CD14-positive monocyte (primary cell): ENCODE data around the gene ADTRP. TPM values are rescaled to one million over a fixed set of nuclear protein-coding genes. Genes with fewer than 3 reads are reported as not detected.
A peak's percentile ranks its signal among the peaks of the same experiment; 100 is the strongest.

Experiments
- DNase-seq, 3 donors: peaks; one replicate each; pipeline ENCODE4 v3.0.0-alpha.2; 2011 to 2022
- H2AFZ ChIP-seq: 2 replicates; pipeline ENCODE4 v1.6.0; 2012; ENCODE audit warnings: mild to moderate bottlenecking, low read depth, low read length, inconsistent platforms; ENCODE audit not compliant: insufficient read depth, poor library complexity, severe bottlenecking
- H3K27ac ChIP-seq, 2 donors: 1 replicate in 1 of 2; 2 replicates in 1 of 2; pipeline ENCODE4 v1.5.1; 2012 to 2013; ENCODE audit warnings: low read length in 2 of 2, control low read depth in 1 of 2, inconsistent platforms in 1 of 2, low read depth in 1 of 2, mild to moderate bottlenecking in 1 of 2
- H3K27me3 ChIP-seq, 2 donors: one replicate each; pipeline versions ENCODE4 v1.6.0 to v1.6.1; 2011 to 2013; ENCODE audit warnings: low read length in 2 of 2; ENCODE audit not compliant: control insufficient read depth in 2 of 2, insufficient read depth in 2 of 2
- H3K36me3 ChIP-seq, 2 donors: replicated peaks in 1 of 2; 1 replicate in 1 of 2; 2 replicates in 1 of 2; pipeline versions ENCODE4 v1.5.1 to v1.6.1; 2012 to 2013; ENCODE audit warnings: low read length in 2 of 2, control low read depth in 1 of 2, inconsistent platforms in 1 of 2, mild to moderate bottlenecking in 1 of 2; ENCODE audit not compliant: insufficient read depth in 2 of 2, control insufficient read depth in 1 of 2
- H3K4me1 ChIP-seq, 2 donors: 1 replicate in 1 of 2; 2 replicates in 1 of 2; pipeline versions ENCODE4 v1.5.1 to v1.6.1; 2012 to 2013; ENCODE audit warnings: low read length in 2 of 2, control low read depth in 1 of 2, inconsistent platforms in 1 of 2, mild to moderate bottlenecking in 1 of 2, moderate library complexity in 1 of 2; ENCODE audit not compliant: insufficient read depth in 2 of 2, control insufficient read depth in 1 of 2
- H3K4me2 ChIP-seq: replicated peaks from 2 replicates; pipeline ENCODE3; 2012; ENCODE audit warnings: low read length, moderate library complexity, mild to moderate bottlenecking; ENCODE audit not compliant: poor library complexity, severe bottlenecking; ENCODE audit errors: extremely low read depth
- H3K4me3 ChIP-seq, 3 experiments: fragments of 200-600 bp in 1 of 3; sonication (generic) in 1 of 3; replicated peaks in 1 of 3; 1 replicate in 2 of 3; 2 replicates in 1 of 3; pipeline ENCODE4 v1.5.1; 2011 to 2013; ENCODE audit warnings: low read length in 3 of 3, mild to moderate bottlenecking in 3 of 3, control low read depth in 2 of 3, low read depth in 2 of 3, inconsistent platforms in 1 of 3, moderate library complexity in 1 of 3
- H3K79me2 ChIP-seq: 2 replicates; pipeline ENCODE4 v1.6.0; 2012; ENCODE audit warnings: mild to moderate bottlenecking, control low read depth, inconsistent platforms, low read length, moderate library complexity; ENCODE audit not compliant: insufficient read depth
- H3K9ac ChIP-seq: 2 replicates; pipeline ENCODE4 v1.6.0; 2017; ENCODE audit warnings: low read length, mild to moderate bottlenecking; ENCODE audit not compliant: insufficient read depth, poor library complexity, severe bottlenecking
- H3K9me3 ChIP-seq, 2 donors: replicated peaks in 1 of 2; 1 replicate in 1 of 2; 2 replicates in 1 of 2; pipeline versions ENCODE4 v1.5.1 to v1.6.1; 2012 to 2013; ENCODE audit warnings: low read length in 2 of 2, control low read depth in 1 of 2; ENCODE audit not compliant: control insufficient read depth in 1 of 2, insufficient read depth in 1 of 2
- H4K20me1 ChIP-seq: 2 replicates; pipeline ENCODE4 v1.6.0; 2012; ENCODE audit warnings: mild to moderate bottlenecking, low read length, control low read depth, moderate library complexity; ENCODE audit not compliant: insufficient read depth
- H3K27ac Mint-ChIP-seq, 7 donors: one replicate each; pipeline ENCODE4 v1.8.0; 2020; ENCODE audit warnings: mild to moderate bottlenecking in 7 of 7, mixed read lengths in 7 of 7, moderate library complexity in 6 of 7, inconsistent platforms in 2 of 7
- H3K27me3 Mint-ChIP-seq, 3 donors: one replicate each; pipeline ENCODE4 v1.8.0; 2021 to 2022; ENCODE audit warnings: low read depth in 3 of 3, mild to moderate bottlenecking in 3 of 3, mixed read lengths in 3 of 3, moderate library complexity in 3 of 3, inconsistent platforms in 1 of 3
- H3K36me3 Mint-ChIP-seq, 2 donors: one replicate each; pipeline ENCODE4 v1.8.0; 2020; ENCODE audit warnings: mixed read lengths in 2 of 2, inconsistent platforms in 1 of 2, mild to moderate bottlenecking in 1 of 2
- H3K4me1 Mint-ChIP-seq: one replicate; pipeline ENCODE4 v1.8.0; 2020; ENCODE audit warnings: mild to moderate bottlenecking, mixed read lengths
- H3K4me3 Mint-ChIP-seq, 2 donors: one replicate each; pipeline ENCODE4 v1.8.0; 2020; ENCODE audit warnings: mild to moderate bottlenecking in 2 of 2, mixed read lengths in 2 of 2, moderate library complexity in 1 of 2
- H3K9me3 Mint-ChIP-seq, 7 donors: one replicate each; pipeline ENCODE4 v1.8.0; 2020 to 2022; ENCODE audit warnings: mixed read lengths in 7 of 7, mild to moderate bottlenecking in 6 of 7, moderate library complexity in 6 of 7, inconsistent platforms in 2 of 7
- WGBS: methylation state at CpG from one replicate; pipeline ENCODE4 v1.1.5; 2013; ENCODE audit warnings: missing lambda C conversion rate; ENCODE audit not compliant: insufficient coverage; 5-methylcytosine and 5-hydroxymethylcytosine counted together
- intact Hi-C, 2 donors: fragments of 100-400 bp; cut with micrococcal nuclease; formaldehyde crosslinking; loops; one replicate each; pipeline versions ENCODE4 v1.15.0 to v1.15.1; 2023
- polyA plus RNA-seq, 3 donors: library from polyadenylated mRNA; depleted of rRNA in 1 of 3; unstranded in 2 of 3; stranded (reverse) in 1 of 3; fragments of 300-500 nt in 2 of 3; fragments of >200 nt in 1 of 3; fragmentation: Illumina TruSeq in 2 of 3; gene quantifications; 1 replicate in 2 of 3; 2 replicates in 1 of 3; pipeline ENCODE4 v1.2.3, GENCODE V29; 2012 to 2021
- TF ChIP-seq, protein P1 (sequence below): fragments of 200-600 bp; IDR thresholded peaks from one replicate; pipeline ENCODE4 v1.8.0; 2022; ENCODE audit warnings: antibody characterized with exemption, mild to moderate bottlenecking

The ADTRP gene
- polyA plus RNA-seq, 3 donors: 0.04 to 0.20 TPM; not detected in 1

GRCh38 chr6:11714116-11714797 is 64.3 kb downstream of the ADTRP start:
- intact Hi-C loops: loop anchor here in 1 of 2 donors (10.0 kb wide), 1 partner anchor 51 kb away; no protein-coding TSS in a partner anchor
- H3K4me1 ChIP-seq: peaks cover 25 to 30% of the 10 kb centered on the region in 2 donors
- no peak overlapping the region for H3K4me2 ChIP-seq
- no peak overlapping the region for H3K4me3 ChIP-seq
- H3K9me3 Mint-ChIP-seq: peaks cover 0 to 9% (median 2%) of the 10 kb centered on the region in 7 donors
- WGBS: 0% methylated on average over 1 of the region's 6 CpGs
- H2AFZ ChIP-seq: no peak overlapping the region
- H3K27ac Mint-ChIP-seq: peak overlapping the region in 5 of 7 donors; percentile 10 to 97 (median 67)
- no peak for DNase-seq
- H3K36me3 ChIP-seq: no peaks in the 10 kb centered on the region
- peaks cover 0 to 2% of the 10 kb centered on the region in 2 donors for H3K36me3 Mint-ChIP-seq
- no peak overlapping the region for H3K4me3 Mint-ChIP-seq
- H3K9ac ChIP-seq: no peak overlapping the region
- H3K4me1 Mint-ChIP-seq: peaks cover 42% of the 10 kb centered on the region
- peaks cover 0 to 9% (median 0%) of the 10 kb centered on the region in 3 donors for H3K27me3 Mint-ChIP-seq
- no peaks in the 10 kb centered on the region for H3K27me3 ChIP-seq
- H3K27ac ChIP-seq: no peak overlapping the region
- H3K9me3 ChIP-seq: no peaks in the 10 kb centered on the region
- TF ChIP-seq, protein P1, sequence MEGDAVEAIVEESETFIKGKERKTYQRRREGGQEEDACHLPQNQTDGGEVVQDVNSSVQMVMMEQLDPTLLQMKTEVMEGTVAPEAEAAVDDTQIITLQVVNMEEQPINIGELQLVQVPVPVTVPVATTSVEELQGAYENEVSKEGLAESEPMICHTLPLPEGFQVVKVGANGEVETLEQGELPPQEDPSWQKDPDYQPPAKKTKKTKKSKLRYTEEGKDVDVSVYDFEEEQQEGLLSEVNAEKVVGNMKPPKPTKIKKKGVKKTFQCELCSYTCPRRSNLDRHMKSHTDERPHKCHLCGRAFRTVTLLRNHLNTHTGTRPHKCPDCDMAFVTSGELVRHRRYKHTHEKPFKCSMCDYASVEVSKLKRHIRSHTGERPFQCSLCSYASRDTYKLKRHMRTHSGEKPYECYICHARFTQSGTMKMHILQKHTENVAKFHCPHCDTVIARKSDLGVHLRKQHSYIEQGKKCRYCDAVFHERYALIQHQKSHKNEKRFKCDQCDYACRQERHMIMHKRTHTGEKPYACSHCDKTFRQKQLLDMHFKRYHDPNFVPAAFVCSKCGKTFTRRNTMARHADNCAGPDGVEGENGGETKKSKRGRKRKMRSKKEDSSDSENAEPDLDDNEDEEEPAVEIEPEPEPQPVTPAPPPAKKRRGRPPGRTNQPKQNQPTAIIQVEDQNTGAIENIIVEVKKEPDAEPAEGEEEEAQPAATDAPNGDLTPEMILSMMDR: no peak
- H3K79me2 ChIP-seq: no peaks in the 10 kb centered on the region
- H4K20me1 ChIP-seq: no peaks in the 10 kb centered on the region

- Histone ChIP-seq H3K4me2 (peak overlapping the region; percentile 9), H3K27ac (peak overlapping the region; percentile 53 to 77), H3K27me3 (no peaks in the 10 kb centered on the region), H3K4me3 (no peak overlapping the region), H3K9me3 (no peaks in the 10 kb centered on the region), H4K20me1 (no peaks in the 10 kb centered on the region), H2AFZ (no peak overlapping the region), H3K4me1 (peaks cover 25 to 30% of the 10 kb centered on the region in 2 donors), H3K9ac (peak overlapping the region; percentile 5), H3K36me3 (no peaks in the 10 kb centered on the region), H3K79me2 (no peaks in the 10 kb centered on the region)
- Mint-ChIP-seq H3K36me3 (peaks cover 0 to 2% of the 10 kb centered on the region in 2 donors), H3K4me3 (peak overlapping the region in 1 of 2 donors; percentile 75), H3K4me1 (peaks cover 42% of the 10 kb centered on the region), H3K27ac (peak overlapping the region; percentile 87 to 97 (median 92)), H3K9me3 (peaks cover 0 to 11% (median 2%) of the 10 kb centered on the region in 7 donors), H3K27me3 (peaks cover 0 to 9% (median 0%) of the 10 kb centered on the region in 3 donors)
- intact Hi-C loops: loop anchor here in 1 of 2 donors (10.0 kb wide), 1 partner anchor 52 kb away; no protein-coding TSS in a partner anchor
- WGBS: 3% methylated on average over 3 of the region's 6 CpGs
- TF ChIP-seq, protein P1: no peak
- peak; percentile 84 to 98 (median 93) for DNase-seq
Observed at GRCh38 chr6:11712760-11713159, 65.8 kb downstream of the ADTRP start.
